GM21717 (cell line): Measurements from ENCODE around the gene SEC23A.
"Not testable (repeated sequence)": the region's sequence is repeated elsewhere in the genome, so short reads cannot be mapped to it uniquely, and the experiment has no call there.

ENCODE experiments used
- ATAC-seq: cut with Tn5 transposase; IDR thresholded peaks from one replicate; pipeline ENCODE4 v1.9.1; 2021; ENCODE audit warnings: mild to moderate bottlenecking, moderate library complexity; ENCODE audit not compliant: unreplicated experiment

SEC23A gene

DNA sequence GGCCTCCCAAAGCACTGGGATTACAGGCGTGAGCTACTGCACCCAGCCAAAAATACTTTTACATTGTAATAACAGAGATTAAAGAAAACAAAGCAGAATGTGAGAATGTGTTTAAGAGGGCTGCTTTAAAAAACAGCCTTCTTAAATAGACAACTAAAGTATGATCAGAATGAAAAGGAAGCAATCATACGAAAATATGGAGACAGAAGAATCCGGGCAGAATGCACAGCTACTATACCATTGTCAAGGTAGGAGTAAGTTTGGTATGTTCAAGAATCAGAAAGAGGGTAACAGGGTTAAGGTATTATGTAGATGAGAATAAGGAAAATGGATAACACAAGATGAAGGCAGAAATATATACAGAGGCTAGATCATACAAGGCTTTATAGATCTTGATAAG is 8.5 kb downstream of the SEC23A start:
- no peak for ATAC-seq

DNA sequence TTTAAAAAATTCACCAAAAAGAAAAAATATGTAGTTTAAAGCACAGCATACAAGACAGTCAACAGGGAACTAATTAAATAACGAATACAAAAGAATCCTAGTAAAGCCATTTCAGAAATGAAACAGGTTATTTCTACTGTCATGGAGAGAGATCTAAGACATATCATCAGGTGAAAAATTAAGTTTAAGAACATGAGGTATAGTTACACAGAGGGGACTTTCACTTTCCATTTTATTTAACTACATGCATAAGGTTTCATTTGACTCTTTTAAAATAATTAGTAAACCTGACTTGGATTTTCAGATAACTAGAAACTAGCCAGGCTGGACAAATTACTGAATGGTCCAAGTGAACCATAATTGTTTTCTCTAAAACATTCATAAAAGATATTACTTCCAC is 11.3 kb downstream of the SEC23A start:
- ATAC-seq = no peak

DNA sequence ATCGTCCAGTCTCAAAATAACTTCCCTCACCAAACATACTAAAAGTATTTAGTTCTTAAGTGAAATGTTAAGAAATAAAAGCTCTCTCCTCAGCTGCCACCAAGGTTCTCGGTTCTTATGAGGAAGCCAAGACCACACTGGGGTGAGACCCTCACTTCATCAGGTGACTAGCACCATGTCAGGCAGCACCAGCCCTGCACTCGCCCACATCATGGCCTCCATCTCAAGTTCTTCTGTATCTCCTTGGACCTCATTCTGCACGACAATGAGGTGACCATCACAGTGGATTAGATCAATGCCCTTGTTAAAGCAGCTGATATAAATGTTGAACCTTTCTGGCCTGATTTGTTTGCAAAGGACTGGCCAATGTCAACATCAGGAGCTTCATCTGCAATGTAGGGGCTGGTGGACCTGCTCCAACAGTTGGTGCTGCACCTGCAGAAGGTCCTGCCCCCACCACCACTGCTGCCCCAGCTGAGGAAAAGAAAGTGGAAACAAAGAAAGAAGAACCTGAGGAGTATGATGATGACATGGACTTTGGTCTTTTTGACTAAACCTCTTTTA is 12.4 kb downstream of the SEC23A start:
- ATAC-seq = no peak

DNA sequence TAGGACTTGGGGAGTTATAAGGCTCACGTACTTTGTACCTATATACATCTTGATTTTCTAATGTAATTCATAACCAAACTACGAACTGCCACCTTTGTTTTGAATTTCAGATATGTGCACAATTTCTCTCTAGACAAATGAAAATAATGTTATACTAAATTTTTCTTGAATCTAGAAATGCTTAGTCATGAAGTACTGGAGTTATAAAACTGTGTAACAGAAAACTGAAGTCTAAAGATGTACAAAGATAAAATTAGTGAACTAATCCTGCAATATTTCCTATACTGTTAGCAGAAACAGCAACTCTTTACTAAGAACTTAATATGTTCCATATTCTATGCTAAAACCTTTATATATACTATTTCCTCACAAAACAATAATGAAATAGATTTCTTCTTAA is 15.5 kb downstream of the SEC23A start:
- ATAC-seq = no peak

DNA sequence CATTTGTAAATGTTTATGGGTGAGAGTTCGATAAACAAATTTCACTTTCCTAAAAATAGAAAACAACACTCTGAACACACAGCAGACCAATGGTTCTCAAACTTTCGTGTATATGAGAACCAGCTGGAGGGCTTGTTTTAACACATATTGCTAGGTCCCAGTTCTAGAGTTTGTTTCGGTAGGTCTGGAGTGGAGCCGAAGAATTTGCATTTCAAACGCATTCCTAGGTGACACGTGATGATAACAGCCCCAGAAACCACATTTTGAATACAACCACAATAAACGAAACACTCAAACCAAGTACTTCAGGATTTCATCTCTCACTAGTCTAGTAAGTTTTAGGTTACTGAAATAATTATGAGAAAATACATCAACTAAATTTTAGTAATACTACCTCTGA is 17.1 kb downstream of the SEC23A start:
- ATAC-seq = no peak

DNA sequence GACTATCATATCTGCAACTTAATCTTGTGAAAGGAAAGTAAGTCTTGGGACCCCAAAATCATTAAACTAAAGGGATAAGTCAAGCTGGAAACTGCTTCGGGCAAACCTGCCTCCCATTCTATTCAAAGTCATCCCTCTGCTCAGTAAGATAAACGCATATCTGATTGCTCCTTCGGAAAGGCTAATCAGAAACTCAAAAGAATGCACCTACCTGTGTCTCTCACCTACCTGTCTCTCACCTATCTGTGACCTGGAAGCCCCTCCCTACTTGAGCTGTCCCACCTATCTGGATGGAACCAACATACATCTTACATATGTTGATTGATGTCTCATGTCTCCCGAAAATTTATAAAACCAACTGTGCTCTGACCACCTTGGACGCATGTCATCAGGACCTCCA is 19.9 kb downstream of the SEC23A start:
- ATAC-seq = no peak

DNA sequence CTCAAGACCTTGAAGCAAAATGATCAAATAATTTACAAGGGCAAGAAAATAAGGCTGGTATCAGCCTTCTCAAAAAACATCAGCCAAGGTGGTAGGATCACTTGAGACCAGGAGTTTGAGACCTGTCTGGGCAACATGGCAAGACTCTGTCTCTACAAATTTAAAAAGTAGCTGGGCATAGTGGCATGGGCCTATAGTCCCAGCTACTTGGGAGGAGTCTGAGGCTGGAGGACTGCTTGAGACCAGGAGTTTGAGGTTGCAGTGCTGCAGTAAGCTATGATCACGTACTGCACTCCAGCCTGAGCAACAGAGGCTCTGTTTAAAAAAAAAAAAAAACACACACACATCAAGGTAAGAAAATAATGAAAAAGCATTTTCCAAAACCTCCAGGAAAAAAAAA is 22.1 kb downstream of the SEC23A start:
- no peak for ATAC-seq

DNA sequence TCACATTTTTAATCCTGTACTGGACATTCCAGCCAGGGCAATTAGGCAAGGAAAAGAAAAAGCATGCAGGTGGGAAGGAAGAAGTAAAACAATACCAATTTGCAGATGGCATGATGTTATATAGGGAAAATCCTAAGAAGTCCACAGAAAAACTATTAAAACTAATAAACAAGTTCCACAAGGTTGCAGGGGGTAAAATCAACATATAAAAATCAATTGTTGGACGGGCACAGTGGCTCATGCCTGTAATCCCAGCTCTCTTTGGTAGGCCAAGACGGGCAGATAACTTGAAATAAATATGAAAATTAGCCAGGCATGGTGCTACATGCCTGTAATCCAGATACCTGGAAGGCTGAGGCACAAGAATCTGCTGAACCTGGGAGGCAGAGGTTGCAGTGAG is 31.9 kb downstream of the SEC23A start:
- ATAC-seq = no peak

DNA sequence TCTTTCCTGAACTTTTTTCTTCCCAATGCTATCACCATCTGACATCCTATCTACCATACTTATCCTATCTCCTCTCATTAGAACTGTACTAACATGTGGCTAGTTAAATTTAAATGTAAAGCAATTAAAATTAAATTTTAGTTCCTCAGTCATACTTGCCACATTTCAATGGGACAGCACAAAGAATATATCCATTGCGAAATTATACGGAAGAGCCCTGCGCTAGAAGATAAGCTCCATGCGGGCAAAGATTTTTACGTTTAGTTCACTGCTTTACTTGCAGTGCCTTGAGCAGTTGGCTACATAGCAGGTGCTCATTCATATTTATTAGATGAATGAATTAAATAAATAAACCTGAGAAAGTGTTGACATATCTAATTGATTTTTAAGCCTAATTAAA is 33.1 kb downstream of the SEC23A start:
- ATAC-seq = no peak

DNA sequence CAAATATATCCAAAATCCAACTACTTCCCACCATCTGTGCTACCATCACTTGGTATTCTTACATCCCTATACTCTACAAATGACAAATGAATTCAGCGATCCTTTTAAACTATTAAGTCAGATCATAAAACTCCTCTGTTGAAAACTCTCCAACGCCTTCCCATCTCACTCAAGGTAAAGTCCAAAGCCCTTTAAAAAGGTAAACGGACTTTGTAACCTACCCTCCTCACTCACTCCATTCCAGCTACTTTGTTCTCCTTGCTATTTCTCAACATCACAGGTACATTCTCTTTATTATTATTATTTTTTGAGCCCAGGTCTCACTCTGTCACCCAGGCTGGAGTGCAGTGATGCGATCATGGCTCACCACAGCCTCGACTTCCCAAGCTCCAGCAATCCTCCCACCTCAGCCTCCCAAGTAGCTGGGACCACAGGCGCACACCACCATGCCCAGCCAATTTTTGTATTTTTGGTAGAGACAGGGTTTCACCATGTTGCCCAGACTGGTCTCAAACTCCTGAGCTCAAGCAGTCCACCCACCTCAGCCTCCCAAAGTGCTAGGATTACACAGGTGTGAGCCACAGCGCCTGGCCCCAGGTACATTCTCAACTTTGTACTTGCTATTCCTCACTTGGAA is 33.7 kb downstream of the SEC23A start:
- ATAC-seq = not testable (repeated sequence)

DNA sequence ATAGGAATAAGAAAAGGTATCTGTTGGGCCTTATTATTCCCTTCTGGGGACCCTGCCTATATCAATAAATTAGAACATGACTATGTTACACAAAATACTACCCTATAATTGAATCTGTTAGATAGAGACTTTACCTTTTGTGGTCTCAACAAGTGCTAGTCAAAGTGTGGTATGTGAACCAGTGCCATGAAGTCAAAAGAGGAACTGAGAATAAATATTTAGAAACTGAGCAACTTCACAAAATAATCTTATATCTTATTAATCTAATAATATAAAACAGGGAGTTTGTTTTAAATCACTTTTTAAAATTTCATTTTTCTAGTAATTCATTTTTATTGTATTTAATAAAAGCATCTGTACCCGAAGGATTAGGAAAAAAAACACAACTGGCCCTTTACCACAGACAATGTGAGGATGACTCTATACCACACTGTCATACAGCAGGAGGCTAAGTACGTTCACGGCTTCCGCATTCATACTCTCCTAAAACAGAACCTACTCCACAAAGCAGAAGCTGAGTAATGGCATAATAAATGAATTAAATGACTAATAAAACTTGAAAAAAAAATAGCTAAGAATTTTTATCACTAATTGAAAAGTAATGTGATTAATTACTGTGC is 42.1 kb downstream of the SEC23A start:
- ATAC-seq = peak; percentile 98

DNA sequence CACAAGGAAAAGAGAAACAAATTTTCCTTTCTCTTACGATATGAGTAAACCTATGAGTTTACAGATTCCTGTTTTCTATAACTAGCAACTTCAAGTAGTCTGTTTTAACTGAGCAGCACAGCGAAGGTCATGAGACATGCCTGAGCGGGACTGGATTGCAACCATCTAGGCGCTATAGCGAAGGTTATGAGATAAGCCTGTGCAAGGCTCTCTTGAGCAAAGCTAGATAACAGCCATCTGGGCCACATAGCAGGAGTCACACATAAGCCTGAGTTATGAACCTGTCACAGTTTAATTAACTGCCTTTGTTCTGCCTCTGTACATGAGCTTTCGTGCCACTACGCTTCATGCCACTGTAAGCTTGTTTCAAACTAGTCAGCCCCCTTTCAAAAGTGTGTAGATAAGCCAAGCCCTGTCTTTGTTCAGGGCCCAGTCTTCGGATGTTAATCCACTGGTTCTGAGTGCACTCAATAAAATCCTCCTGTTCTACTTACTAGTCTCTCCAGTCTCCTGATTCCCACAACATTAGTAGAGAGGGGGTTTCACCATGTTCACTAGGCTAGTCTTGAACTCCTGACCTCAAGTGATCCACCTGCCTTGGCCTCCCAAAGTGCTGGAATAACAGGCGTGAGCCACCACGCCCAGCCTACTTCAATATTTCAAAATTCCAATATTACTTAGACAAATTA is 47.1 kb downstream of the SEC23A start:
- no peak for ATAC-seq

DNA sequence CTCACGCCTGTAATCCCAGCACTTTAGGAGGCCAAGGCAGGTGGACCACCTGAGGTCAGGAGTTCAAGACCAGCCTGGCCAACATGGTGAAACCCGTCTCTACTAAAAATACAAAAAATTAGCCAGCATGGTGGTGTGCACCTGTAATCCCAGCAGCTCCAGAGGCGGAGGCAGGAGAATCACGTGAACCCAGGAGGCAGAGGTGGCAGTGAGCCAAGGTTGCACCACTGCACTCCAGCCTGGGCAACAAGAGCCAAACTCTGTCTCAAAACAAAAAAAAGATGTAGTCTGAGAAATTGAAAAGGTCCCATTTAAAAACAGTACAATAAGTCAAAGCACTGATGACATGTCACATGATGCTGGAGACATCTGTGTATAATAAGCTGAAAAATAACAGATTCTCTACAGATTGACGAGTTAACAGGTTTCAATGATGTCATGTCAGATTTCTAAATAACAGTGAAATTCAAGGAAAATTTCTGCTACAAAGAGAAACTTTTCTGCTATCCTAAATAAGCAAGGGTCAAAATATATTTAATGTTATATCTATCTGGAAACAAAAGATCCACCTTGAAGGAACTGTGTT is 50.1 kb downstream of the SEC23A start:
- ATAC-seq = not testable (repeated sequence)

DNA sequence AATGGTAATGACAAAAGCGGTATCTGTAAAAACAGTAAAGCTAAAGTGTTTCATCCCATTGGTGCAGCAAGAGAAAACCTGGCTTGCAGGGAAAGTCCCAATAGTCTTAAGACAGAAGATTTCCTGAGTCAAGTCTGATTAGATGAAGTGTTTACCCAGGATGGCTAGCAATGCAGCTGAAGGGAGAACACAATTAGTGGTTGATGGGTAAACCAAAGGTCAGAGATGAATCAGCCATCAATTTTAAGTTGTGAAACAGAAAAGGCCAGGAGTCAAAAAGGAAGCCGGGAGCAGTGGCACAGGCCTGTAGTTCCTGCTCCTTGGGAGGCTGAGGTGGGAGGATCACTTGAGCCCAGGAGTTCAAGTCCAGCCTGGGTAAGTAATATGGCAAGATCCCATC is 52.6 kb downstream of the SEC23A start:
- no peak for ATAC-seq

DNA sequence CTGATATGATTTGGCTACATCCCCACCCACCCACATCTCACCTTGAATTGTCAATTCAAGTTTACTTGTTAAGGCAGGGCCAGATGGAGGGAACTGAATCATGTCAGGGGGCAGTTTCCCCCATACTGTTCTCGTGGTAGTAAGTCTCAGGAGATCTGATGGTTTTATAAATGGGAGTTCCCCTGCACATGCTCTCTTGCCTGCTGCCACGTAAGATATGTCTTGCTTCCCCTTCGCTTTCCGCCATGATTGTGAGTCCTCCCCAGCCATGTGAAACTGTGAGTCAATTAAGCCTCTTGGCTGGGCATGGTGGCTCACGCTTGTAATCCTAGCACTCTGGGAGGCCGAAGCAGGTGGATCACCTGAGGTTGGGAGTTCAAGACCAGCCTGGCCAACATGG is 57.1 kb downstream of the SEC23A start:
- not testable (repeated sequence) for ATAC-seq

DNA sequence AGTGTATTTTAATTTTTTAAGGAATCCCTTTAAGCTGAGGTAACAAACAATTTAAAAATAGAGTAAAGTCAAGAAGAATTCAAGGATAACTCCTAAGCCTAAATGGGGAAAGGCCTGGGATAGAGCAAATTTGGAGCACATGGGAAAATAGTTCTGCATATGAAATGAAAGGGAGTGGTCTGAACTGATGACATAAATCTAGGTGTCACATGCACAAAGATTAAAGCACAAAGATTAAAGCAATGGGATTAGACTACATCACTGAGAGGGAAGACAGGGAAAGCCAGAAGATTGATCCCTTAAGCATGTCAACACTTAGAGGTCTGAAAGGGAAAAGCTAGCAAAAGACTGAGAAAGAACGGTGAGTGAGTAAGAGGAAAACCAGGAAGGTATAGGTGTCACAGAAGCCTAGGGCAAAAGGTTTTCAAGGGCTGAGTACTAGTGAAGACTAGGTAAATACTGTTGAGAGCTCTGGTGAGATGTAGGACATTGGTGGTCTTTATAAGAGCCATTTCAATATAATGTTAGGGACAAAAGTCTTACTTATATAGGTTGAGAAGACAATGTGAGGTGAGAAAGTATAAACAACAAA is 59.6 kb downstream of the SEC23A start:
- no peak for ATAC-seq

DNA sequence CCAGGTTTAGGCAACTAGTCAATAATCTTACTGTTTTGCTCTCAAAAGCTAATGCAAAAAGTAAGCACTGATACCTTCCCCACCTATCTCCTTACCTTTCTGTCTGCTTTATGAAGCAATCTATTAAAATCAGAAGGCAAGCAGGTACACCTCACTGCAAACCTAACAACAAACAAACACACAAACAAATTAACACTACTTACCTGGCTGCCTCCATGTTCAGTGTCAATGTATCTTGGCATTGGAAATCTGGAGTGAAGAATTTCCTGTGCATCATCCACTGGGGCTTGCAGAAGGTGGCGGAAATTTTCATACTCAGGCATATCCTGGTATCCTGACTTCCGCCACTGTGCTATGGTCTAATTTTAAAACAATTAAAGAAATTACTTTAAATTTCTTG is 62.5 kb downstream of the SEC23A start:
- ATAC-seq = no peak

DNA sequence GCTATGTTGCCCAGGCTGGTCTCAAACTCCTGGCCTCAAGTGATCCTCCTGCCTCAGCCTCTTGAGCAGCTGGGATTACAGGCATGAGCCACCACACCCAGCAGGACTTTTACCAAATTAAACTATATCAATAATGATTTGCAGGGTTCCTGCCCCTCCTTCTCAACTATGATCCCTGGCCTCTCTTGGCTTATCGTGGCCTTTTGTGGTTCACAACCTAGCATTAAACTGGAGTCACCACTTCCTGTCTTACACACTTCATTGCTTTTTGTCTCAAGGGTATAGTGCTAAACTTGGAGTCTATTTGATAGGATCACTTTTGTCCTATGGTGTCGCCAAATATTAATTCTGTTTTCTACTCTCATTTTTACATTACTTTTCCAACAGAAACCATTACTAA is 64.5 kb downstream of the SEC23A start:
- ATAC-seq = no peak

DNA sequence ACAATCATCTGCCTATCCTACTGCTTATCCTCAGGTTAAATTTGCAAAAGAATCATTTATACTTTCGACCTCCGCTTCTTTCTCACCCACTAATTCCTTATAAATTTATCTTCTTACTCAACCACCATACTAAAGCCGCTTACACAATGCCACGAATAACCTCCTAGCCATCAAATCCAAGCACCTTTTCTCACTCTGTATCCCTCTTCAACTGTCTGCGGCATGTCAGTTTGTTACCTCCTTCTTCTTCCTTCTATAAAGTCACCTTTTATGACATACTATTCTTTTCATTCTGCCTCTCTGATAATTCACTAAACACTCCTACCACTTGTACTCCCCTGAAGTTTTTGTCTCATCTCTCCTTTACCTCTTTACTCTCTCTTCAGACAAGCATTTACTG is 66.3 kb downstream of the SEC23A start:
- no peak for ATAC-seq

DNA sequence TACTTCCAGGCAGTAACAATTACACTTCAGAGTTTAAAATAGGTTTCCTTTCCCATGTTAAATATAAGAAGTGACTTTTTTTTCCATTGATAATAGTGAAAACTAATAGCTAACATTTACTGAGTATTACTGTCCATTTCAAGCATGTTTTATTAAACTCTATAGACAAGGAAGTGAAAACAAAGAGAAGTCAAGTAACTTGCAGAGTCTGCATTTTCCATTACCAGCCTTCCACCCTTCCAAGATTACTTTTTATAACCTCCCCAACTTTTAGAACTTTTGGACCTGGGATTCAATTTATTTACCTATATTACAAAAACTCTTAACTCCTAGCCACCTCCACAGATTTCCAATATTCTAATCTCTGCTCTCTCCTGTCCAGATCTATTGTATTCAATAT is 67.7 kb downstream of the SEC23A start:
- no peak for ATAC-seq

DNA sequence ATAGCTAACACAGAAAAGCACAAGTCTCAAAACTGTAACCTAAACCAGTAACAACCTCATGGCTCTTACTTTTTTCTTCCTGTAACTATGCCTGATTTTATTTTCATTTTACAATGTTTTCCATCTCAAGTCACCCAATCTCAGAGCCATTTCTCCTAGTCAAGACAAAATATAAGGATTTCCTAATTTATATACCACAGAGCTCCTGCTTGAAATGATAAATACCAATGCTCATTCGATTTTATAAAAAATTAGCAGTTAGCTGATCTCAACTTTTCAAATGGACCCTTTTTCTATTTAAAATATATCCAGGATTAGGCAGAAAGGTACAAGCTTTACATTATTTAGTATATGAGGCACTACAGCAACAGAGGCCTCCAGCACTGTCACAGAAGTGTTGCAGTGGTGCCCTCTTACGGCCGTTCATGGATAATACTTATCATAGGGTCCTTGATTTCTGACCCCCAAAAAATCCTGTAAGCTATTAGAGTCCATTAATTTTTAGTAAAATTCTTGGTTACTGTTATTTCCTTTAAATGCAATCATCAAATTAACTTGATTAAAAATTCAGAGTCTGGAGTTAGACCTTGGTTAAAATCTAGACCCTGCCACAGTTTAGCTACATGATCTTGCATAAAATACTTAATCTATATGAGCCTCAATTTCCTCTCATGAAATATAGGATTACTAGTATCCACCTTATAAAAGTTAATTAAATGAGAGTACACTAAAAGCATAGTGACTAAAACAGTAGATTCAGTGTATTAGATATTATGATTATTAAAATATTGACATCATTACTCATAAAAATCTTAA is 68.3 kb downstream of the SEC23A start:
- no peak for ATAC-seq
